ENCODE measurements around the gene UVRAG.

Gene UVRAG

DNA sequence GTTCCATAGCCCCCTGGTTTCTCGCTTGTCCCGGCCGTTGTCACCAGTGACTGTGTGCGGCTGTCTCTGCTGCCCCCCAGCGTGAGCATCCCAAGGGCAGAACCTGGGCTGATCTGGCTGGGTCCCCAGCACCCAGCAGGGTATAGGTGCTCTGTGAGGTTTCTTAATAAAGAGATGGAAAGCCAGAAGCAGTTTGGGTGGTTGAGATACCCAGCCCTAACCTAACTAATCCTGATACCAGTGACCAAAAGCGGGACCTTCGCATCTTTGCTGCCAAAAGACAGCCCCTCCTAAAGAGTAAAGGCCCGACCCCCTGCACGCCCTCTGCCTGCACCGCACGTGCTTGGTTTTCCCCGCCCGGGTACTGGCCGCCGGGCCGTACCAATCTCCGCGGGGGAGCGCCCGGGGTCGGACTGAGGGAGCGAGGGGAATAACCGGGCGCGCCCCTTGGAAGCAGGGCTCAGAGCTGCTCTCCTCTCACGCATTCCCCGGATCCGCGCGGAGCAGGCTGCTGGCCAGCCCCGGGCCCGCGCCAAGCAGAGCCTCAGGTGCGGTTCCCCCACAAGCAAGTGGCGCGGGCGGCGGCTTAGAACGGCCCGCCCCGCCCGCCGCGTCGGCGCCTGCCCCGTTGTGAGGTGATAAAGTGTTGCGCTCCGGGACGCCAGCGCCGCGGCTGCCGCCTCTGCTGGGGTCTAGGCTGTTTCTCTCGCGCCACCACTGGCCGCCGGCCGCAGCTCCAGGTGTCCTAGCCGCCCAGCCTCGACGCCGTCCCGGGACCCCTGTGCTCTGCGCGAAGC, 46.7 kb upstream of the UVRAG start, which contains the start of gene DGAT2 (continued):
- TF ChIP-seq, protein P1, sequence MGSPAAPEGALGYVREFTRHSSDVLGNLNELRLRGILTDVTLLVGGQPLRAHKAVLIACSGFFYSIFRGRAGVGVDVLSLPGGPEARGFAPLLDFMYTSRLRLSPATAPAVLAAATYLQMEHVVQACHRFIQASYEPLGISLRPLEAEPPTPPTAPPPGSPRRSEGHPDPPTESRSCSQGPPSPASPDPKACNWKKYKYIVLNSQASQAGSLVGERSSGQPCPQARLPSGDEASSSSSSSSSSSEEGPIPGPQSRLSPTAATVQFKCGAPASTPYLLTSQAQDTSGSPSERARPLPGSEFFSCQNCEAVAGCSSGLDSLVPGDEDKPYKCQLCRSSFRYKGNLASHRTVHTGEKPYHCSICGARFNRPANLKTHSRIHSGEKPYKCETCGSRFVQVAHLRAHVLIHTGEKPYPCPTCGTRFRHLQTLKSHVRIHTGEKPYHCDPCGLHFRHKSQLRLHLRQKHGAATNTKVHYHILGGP (tag by site-specific recombination; IDR thresholded peaks at IDR 0.05): no peak
- TF ChIP-seq REPIN1 (tag by site-specific recombination; IDR thresholded peaks at IDR 0.05; ENCODE audit: low read depth) (no peak; the same call in 1 of the 2 replicates), ZNF558 (tag by site-specific recombination; IDR thresholded peaks at IDR 0.05) (no peak), RBAK (tag by site-specific recombination; IDR thresholded peaks at IDR 0.05) (no peak), HOXC10 (CRISPR knock-in tag; IDR thresholded peaks at IDR 0.05) (no peak), GLIS2 (tag by site-specific recombination; IDR thresholded peaks at IDR 0.05) (peak; percentile 79), KLF1 (tag by site-specific recombination; IDR thresholded peaks at IDR 0.05) (peak; percentile 57; the same call in 1 of the 2 replicates), ZNF747 (tag by site-specific recombination; IDR thresholded peaks at IDR 0.05) (no peak), KLF10 (tag by site-specific recombination; IDR thresholded peaks at IDR 0.05) (peak; percentile 74), ZNF596 (tag by site-specific recombination; IDR thresholded peaks at IDR 0.05) (no peak), ZFP3 (tag by site-specific recombination; IDR thresholded peaks at IDR 0.05; ENCODE audit: low read depth) (no peak), ZNF626 (tag by site-specific recombination; IDR thresholded peaks at IDR 0.05) (no peak), ZEB2 (tag by site-specific recombination; IDR thresholded peaks at IDR 0.05) (peak; percentile 86), ZFP69B (tag by site-specific recombination; IDR thresholded peaks at IDR 0.05) (peak; percentile 45; the same call in 1 of the 2 replicates), ZSCAN16 (tag by site-specific recombination; IDR thresholded peaks at IDR 0.05) (no peak), YY1 (tag by site-specific recombination; IDR thresholded peaks at IDR 0.05) (no peak), ZNF221 (tag by site-specific recombination; IDR thresholded peaks at IDR 0.05; ENCODE audit: borderline replicate concordance) (no peak), ZNF223 (tag by site-specific recombination; IDR thresholded peaks at IDR 0.05) (peak; percentile 96), ZNF302 (tag by site-specific recombination; IDR thresholded peaks at IDR 0.05; ENCODE audit: low read depth) (no peak), ZNF354C (tag by site-specific recombination; IDR thresholded peaks at IDR 0.05; ENCODE audit: borderline replicate concordance, low read depth) (no peak), YY2 (tag by site-specific recombination; IDR thresholded peaks at IDR 0.05) (peak; percentile 28; the same call in 1 of the 2 replicates)
- TF ChIP-seq, protein P2, sequence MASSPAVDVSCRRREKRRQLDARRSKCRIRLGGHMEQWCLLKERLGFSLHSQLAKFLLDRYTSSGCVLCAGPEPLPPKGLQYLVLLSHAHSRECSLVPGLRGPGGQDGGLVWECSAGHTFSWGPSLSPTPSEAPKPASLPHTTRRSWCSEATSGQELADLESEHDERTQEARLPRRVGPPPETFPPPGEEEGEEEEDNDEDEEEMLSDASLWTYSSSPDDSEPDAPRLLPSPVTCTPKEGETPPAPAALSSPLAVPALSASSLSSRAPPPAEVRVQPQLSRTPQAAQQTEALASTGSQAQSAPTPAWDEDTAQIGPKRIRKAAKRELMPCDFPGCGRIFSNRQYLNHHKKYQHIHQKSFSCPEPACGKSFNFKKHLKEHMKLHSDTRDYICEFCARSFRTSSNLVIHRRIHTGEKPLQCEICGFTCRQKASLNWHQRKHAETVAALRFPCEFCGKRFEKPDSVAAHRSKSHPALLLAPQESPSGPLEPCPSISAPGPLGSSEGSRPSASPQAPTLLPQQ (tag by site-specific recombination; IDR thresholded peaks at IDR 0.05): peak; percentile 73; the same call in 1 of the 2 replicates
- TF ChIP-seq, protein P3, sequence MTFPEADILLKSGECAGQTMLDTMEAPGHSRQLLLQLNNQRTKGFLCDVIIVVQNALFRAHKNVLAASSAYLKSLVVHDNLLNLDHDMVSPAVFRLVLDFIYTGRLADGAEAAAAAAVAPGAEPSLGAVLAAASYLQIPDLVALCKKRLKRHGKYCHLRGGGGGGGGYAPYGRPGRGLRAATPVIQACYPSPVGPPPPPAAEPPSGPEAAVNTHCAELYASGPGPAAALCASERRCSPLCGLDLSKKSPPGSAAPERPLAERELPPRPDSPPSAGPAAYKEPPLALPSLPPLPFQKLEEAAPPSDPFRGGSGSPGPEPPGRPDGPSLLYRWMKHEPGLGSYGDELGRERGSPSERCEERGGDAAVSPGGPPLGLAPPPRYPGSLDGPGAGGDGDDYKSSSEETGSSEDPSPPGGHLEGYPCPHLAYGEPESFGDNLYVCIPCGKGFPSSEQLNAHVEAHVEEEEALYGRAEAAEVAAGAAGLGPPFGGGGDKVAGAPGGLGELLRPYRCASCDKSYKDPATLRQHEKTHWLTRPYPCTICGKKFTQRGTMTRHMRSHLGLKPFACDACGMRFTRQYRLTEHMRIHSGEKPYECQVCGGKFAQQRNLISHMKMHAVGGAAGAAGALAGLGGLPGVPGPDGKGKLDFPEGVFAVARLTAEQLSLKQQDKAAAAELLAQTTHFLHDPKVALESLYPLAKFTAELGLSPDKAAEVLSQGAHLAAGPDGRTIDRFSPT (tag by site-specific recombination; IDR thresholded peaks at IDR 0.05): peak; percentile 41; the same call in 1 of the 2 replicates
- TF ChIP-seq, protein P4, sequence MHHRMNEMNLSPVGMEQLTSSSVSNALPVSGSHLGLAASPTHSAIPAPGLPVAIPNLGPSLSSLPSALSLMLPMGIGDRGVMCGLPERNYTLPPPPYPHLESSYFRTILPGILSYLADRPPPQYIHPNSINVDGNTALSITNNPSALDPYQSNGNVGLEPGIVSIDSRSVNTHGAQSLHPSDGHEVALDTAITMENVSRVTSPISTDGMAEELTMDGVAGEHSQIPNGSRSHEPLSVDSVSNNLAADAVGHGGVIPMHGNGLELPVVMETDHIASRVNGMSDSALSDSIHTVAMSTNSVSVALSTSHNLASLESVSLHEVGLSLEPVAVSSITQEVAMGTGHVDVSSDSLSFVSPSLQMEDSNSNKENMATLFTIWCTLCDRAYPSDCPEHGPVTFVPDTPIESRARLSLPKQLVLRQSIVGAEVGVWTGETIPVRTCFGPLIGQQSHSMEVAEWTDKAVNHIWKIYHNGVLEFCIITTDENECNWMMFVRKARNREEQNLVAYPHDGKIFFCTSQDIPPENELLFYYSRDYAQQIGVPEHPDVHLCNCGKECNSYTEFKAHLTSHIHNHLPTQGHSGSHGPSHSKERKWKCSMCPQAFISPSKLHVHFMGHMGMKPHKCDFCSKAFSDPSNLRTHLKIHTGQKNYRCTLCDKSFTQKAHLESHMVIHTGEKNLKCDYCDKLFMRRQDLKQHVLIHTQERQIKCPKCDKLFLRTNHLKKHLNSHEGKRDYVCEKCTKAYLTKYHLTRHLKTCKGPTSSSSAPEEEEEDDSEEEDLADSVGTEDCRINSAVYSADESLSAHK (tag by site-specific recombination; IDR thresholded peaks at IDR 0.05): no peak
- TF ChIP-seq, protein P5, sequence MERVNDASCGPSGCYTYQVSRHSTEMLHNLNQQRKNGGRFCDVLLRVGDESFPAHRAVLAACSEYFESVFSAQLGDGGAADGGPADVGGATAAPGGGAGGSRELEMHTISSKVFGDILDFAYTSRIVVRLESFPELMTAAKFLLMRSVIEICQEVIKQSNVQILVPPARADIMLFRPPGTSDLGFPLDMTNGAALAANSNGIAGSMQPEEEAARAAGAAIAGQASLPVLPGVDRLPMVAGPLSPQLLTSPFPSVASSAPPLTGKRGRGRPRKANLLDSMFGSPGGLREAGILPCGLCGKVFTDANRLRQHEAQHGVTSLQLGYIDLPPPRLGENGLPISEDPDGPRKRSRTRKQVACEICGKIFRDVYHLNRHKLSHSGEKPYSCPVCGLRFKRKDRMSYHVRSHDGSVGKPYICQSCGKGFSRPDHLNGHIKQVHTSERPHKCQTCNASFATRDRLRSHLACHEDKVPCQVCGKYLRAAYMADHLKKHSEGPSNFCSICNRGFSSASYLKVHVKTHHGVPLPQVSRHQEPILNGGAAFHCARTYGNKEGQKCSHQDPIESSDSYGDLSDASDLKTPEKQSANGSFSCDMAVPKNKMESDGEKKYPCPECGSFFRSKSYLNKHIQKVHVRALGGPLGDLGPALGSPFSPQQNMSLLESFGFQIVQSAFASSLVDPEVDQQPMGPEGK (tag by site-specific recombination; IDR thresholded peaks at IDR 0.05): peak; percentile 36; the same call in 1 of the 2 replicates
- TF ChIP-seq, protein P6, sequence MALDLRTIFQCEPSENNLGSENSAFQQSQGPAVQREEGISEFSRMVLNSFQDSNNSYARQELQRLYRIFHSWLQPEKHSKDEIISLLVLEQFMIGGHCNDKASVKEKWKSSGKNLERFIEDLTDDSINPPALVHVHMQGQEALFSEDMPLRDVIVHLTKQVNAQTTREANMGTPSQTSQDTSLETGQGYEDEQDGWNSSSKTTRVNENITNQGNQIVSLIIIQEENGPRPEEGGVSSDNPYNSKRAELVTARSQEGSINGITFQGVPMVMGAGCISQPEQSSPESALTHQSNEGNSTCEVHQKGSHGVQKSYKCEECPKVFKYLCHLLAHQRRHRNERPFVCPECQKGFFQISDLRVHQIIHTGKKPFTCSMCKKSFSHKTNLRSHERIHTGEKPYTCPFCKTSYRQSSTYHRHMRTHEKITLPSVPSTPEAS (tag by site-specific recombination; IDR thresholded peaks at IDR 0.05): no peak
- TF ChIP-seq, protein P7, sequence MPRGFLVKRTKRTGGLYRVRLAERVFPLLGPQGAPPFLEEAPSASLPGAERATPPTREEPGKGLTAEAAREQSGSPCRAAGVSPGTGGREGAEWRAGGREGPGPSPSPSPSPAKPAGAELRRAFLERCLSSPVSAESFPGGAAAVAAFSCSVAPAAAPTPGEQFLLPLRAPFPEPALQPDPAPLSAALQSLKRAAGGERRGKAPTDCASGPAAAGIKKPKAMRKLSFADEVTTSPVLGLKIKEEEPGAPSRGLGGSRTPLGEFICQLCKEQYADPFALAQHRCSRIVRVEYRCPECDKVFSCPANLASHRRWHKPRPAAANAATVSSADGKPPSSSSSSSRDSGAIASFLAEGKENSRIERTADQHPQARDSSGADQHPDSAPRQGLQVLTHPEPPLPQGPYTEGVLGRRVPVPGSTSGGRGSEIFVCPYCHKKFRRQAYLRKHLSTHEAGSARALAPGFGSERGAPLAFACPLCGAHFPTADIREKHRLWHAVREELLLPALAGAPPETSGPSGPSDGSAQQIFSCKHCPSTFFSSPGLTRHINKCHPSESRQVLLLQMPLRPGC (tag by site-specific recombination; IDR thresholded peaks at IDR 0.05): peak; percentile 36; the same call in 1 of the 2 replicates

All from HEK293 (cell line).